GM23248 (cell line): ENCODE results near the gene IMPG1. TPM values are rescaled to one million over a fixed set of nuclear protein-coding genes. Genes with fewer than 3 reads are reported as not detected.

Experiments
- DNase-seq: peaks from one replicate; pipeline ENCODE4 v3.0.0-alpha.2; 2015
- H2AFZ ChIP-seq: fragments of 200-600 bp; sonication (generic); 2 replicates; pipeline ENCODE4 v1.6.1; 2016; ENCODE audit warnings: antibody characterized with exemption
- H3F3A ChIP-seq: fragments of 200-600 bp; sonication (generic); 2 replicates; pipeline ENCODE4 v1.6.1; 2016; ENCODE audit warnings: mild to moderate bottlenecking, antibody characterized with exemption, mixed run types; ENCODE audit not compliant: insufficient read depth
- H3K27ac ChIP-seq: fragments of 200-600 bp; sonication (generic); 2 replicates; pipeline ENCODE4 v1.5.1; 2016; ENCODE audit warnings: mild to moderate bottlenecking
- H3K27me3 ChIP-seq: fragments of 200-600 bp; sonication (generic); replicated peaks from 2 replicates; pipeline ENCODE4 v1.6.1; 2016; ENCODE audit warnings: mild to moderate bottlenecking; ENCODE audit not compliant: insufficient read depth
- H3K36me3 ChIP-seq: fragments of 200-600 bp; sonication (generic); 2 replicates; pipeline ENCODE4 v1.6.1; 2016; ENCODE audit warnings: low read depth, mild to moderate bottlenecking
- H3K4me1 ChIP-seq: fragments of 200-600 bp; sonication (generic); 2 replicates; pipeline ENCODE4 v1.6.1; 2016; ENCODE audit warnings: mild to moderate bottlenecking; ENCODE audit not compliant: insufficient read depth
- H3K4me2 ChIP-seq: fragments of 200-600 bp; sonication (generic); one replicate; pipeline ENCODE4 v1.6.1; 2016; ENCODE audit warnings: mild to moderate bottlenecking; ENCODE audit not compliant: unreplicated experiment
- H3K4me3 ChIP-seq: fragments of 200-600 bp; sonication (generic); 2 replicates; pipeline ENCODE4 v1.5.1; 2016; ENCODE audit warnings: mild to moderate bottlenecking
- H3K79me2 ChIP-seq: fragments of 200-600 bp; sonication (generic); 2 replicates; pipeline ENCODE4 v1.6.1; 2016; ENCODE audit warnings: mild to moderate bottlenecking; ENCODE audit not compliant: insufficient read depth
- H3K9ac ChIP-seq: fragments of 200-600 bp; sonication (generic); 2 replicates; pipeline ENCODE4 v1.6.1; 2016; ENCODE audit warnings: mild to moderate bottlenecking
- H3K9me2 ChIP-seq: fragments of 200-600 bp; sonication (generic); 2 replicates; pipeline ENCODE4 v1.6.1; 2016; ENCODE audit warnings: mixed run types, mild to moderate bottlenecking, moderate library complexity; ENCODE audit not compliant: insufficient read depth
- H3K9me3 ChIP-seq: fragments of 200-600 bp; sonication (generic); one replicate; pipeline ENCODE4 v1.6.1; 2017; ENCODE audit warnings: low read depth
- H4K20me1 ChIP-seq: fragments of 200-600 bp; sonication (generic); 2 replicates; pipeline ENCODE4 v1.6.0; 2016; ENCODE audit not compliant: insufficient read depth
- EZH2 ChIP-seq: fragments of 200-600 bp; sonication (generic); IDR thresholded peaks from 2 replicates; pipeline ENCODE4 v1.6.1; 2018; ENCODE audit warnings: antibody characterized with exemption, mild to moderate bottlenecking; ENCODE audit not compliant: insufficient read depth, poor library complexity, severe bottlenecking
- EZH2phosphoT487 ChIP-seq: fragments of 200-600 bp; sonication (generic); IDR thresholded peaks from 2 replicates; pipeline ENCODE4 v1.6.1; 2018; ENCODE audit warnings: antibody characterized with exemption, moderate library complexity, mild to moderate bottlenecking, low read depth; ENCODE audit not compliant: insufficient read depth
- WGBS, 2 experiments: methylation state at CpG; one replicate each; pipeline ENCODE4 v1.1.6; 2015 to 2017; ENCODE audit warnings: low lambda C conversion rate in 2 of 2, low coverage in 1 of 2; ENCODE audit errors: missing lambda C conversion rate in 2 of 2; 5-methylcytosine and 5-hydroxymethylcytosine counted together
- in situ Hi-C: fragments of 300-500 bp; cut with MboI; formaldehyde crosslinking; loops from 2 replicates; pipeline ENCODE4 v1.15.0; 2020
- polyA plus RNA-seq: library from polyadenylated mRNA; unstranded; fragments of >200 nt; fragmentation: Nextera tagmentation; extraction: Ambion mirVana; gene quantifications from 2 replicates; pipeline ENCODE4 v1.2.1, GENCODE V29; 2016
- total RNA-seq: library from RNA; depleted of rRNA; stranded (reverse); fragments of >200 nt; shearing (Covaris generic); gene quantifications from 2 replicates; pipeline ENCODE4 v1.2.3, GENCODE V29; 2014

IMPG1 gene
- total and polyA plus RNA-seq, 2 experiments from 2014 or later, result not detected

DNA sequence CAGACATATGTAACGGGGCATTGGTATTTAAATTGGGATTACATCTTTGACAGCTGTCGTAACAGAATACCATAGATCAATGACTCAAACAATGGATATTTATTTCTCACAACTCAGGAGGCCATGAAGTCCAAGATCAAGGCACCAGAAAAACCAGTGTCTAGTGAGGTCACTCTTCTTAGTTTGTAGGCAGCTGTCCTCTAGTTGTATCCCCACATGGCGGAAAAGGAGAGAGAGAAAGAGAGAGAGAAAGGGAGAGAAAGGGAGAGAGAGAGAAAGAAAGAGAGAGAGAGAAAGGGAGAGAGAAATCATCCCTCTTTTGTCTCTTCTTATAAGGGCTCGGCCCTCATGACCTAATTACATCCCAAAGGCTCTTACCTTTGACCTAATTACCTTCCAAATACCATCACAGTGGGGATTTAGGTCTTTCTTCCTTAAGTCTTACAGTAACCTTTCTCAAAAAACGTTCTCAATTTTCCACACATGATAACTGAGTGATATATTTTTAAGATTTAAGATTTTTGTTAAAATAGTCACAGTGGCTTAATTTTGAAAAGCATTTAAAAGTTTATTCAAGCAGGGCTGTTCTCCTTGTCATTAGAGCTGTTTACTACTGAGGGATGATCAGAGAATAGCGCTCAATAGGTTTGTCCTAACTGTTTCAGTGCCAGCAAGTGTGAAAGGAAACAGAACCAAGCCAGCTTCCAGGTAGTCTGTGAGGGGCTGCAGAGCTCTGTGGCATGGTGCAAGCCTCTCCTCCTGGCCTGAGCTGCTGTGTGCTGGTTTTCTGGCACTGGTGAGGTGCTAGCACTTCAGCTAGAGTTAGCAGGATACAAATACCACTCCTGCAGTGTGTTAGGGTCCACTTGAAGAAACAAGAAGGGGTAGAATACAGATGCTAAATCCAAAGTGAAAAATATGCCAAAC lies 79.0 kb downstream of the IMPG1 start:
- DNase-seq, result no peak
- Histone ChIP-seq H3K9ac (no peak overlapping the region), H3K79me2 (no peaks in the 10 kb centered on the region), H3K27me3 (no peaks in the 10 kb centered on the region), H3K4me2 (no peak overlapping the region), H2AFZ (no peak overlapping the region), H3K9me3 (no peaks in the 10 kb centered on the region), H3K9me2 (no peaks in the 10 kb centered on the region), H3F3A (no peaks in the 10 kb centered on the region), H4K20me1 (no peaks in the 10 kb centered on the region), H3K36me3 (no peaks in the 10 kb centered on the region), H3K27ac (no peak overlapping the region), H3K4me1 (no peaks in the 10 kb centered on the region), H3K4me3 (no peak overlapping the region)
- WGBS, 2 experiments, result 14 to 17% methylated on average over 6 of the region's 6 CpGs
- TF ChIP-seq EZH2 (no peak), EZH2phosphoT487 (no peak)
- in situ Hi-C loops, result no loop called here

DNA sequence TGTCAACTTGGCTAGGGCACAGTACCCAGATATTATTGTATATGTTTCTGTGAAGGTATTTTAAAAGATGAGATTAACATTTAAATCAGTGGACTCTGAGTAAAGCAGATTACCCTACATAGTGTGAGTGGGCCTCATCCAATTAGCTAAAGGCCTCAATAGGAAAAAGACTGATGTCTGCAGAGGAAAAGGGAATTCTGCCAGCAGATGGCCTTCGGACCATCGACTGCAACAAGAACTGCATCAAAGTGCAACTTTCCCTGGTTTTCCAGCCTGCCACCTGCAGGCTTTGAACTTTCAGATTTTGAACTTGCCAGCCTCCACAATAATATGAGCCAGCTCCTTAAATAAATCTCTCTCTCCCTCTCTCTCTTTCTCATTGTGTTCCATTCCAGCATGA lies 80.5 kb downstream of the IMPG1 start:
- Histone ChIP-seq H3K9me2 (no peaks in the 10 kb centered on the region), H3K4me1 (no peaks in the 10 kb centered on the region), H4K20me1 (no peaks in the 10 kb centered on the region), H3K27ac (no peak overlapping the region), H3K9ac (no peak overlapping the region), H3K4me2 (no peak overlapping the region), H3F3A (no peaks in the 10 kb centered on the region), H3K4me3 (no peak overlapping the region), H3K9me3 (no peaks in the 10 kb centered on the region), H2AFZ (no peak overlapping the region), H3K79me2 (no peaks in the 10 kb centered on the region), H3K36me3 (no peaks in the 10 kb centered on the region), H3K27me3 (no peaks in the 10 kb centered on the region)
- WGBS, 2 experiments, result 7 to 16% methylated on average over 2 of the region's 2 CpGs
- TF ChIP-seq EZH2, result no peak
- TF ChIP-seq EZH2phosphoT487, result no peak
- no peak for DNase-seq
- in situ Hi-C loops, result no loop called here

DNA sequence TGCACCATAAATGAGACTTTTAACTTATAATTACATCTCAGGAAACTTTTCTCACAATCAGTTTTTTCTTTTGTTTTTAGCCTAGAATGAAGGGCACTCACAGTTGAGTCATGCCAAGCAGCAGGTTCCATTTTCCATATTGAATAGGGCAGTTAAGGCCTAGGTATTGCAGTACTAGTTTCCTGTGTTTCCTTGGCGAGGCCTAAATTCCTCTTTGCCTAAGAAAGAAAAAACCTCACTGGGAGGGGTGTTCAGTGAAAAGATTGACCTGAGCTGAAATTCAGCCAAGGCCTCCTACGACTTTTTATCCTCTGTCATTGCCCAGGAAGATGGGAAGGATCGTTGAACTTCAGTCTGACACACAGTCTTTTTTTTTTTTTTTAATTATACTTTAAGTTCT lies 85.5 kb downstream of the IMPG1 start:
- no peak overlapping the region for H3K27ac ChIP-seq
- H3K27me3 ChIP-seq, result no peaks in the 10 kb centered on the region
- no peaks in the 10 kb centered on the region for H3K9me2 ChIP-seq
- no peak for TF ChIP-seq EZH2phosphoT487
- no peak for TF ChIP-seq EZH2
- H3K4me2 ChIP-seq, result no peak overlapping the region
- no peak overlapping the region for H3K9ac ChIP-seq
- DNase-seq, result no peak
- no peak overlapping the region for H2AFZ ChIP-seq
- in situ Hi-C loops, result no loop called here
- no peaks in the 10 kb centered on the region for H3K4me1 ChIP-seq
- no peaks in the 10 kb centered on the region for H3F3A ChIP-seq
- no peak overlapping the region for H3K4me3 ChIP-seq
- 44 to 46% methylated on average over 3 of the region's 3 CpGs for WGBS, 2 experiments
- H3K36me3 ChIP-seq, result no peaks in the 10 kb centered on the region
- H4K20me1 ChIP-seq, result no peaks in the 10 kb centered on the region
- H3K79me2 ChIP-seq, result no peaks in the 10 kb centered on the region
- H3K9me3 ChIP-seq, result no peaks in the 10 kb centered on the region

DNA sequence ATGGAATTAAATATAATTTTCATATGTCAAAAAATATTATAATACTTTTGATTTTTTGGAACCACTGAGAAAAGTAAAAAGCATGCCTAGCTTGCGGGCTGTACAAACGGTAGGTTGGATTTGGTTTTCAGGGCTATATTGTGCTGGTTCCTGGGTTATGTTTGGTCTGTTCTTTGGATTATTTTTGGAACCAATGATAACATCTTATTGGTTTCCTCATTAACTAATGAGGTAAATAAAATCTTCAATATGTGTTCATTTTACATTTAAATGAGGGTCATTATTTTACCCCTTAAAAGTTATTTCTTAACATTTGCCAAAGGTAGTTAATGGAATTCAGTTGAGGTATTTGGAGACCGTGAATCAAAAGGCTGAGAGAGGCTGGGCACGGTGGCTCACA lies 96.6 kb downstream of the IMPG1 start:
- no peak for DNase-seq
- H3K4me1 ChIP-seq, result no peaks in the 10 kb centered on the region
- no peaks in the 10 kb centered on the region for H3K9me3 ChIP-seq
- no peak overlapping the region for H3K4me3 ChIP-seq
- no peaks in the 10 kb centered on the region for H3K79me2 ChIP-seq
- no peak for TF ChIP-seq EZH2
- no peak for TF ChIP-seq EZH2phosphoT487
- no peaks in the 10 kb centered on the region for H3K36me3 ChIP-seq
- no peaks in the 10 kb centered on the region for H3F3A ChIP-seq
- H3K9ac ChIP-seq, result no peak overlapping the region
- no peaks in the 10 kb centered on the region for H3K27me3 ChIP-seq
- H2AFZ ChIP-seq, result no peak overlapping the region
- H3K27ac ChIP-seq, result no peak overlapping the region
- WGBS, 2 experiments, result 55 to 71% methylated on average over 4 of the region's 4 CpGs
- in situ Hi-C loops, result no loop called here
- no peaks in the 10 kb centered on the region for H4K20me1 ChIP-seq
- H3K9me2 ChIP-seq, result no peaks in the 10 kb centered on the region
- no peak overlapping the region for H3K4me2 ChIP-seq
